Kidney glomerular epithelial cell (primary cell): Measurements from ENCODE around the gene KIAA1755.

Experiments
- DNase-seq: peaks from one replicate; lab custom pipeline; 2025; lab: John Stamatoyannopoulos, UW

Gene KIAA1755, protein sequence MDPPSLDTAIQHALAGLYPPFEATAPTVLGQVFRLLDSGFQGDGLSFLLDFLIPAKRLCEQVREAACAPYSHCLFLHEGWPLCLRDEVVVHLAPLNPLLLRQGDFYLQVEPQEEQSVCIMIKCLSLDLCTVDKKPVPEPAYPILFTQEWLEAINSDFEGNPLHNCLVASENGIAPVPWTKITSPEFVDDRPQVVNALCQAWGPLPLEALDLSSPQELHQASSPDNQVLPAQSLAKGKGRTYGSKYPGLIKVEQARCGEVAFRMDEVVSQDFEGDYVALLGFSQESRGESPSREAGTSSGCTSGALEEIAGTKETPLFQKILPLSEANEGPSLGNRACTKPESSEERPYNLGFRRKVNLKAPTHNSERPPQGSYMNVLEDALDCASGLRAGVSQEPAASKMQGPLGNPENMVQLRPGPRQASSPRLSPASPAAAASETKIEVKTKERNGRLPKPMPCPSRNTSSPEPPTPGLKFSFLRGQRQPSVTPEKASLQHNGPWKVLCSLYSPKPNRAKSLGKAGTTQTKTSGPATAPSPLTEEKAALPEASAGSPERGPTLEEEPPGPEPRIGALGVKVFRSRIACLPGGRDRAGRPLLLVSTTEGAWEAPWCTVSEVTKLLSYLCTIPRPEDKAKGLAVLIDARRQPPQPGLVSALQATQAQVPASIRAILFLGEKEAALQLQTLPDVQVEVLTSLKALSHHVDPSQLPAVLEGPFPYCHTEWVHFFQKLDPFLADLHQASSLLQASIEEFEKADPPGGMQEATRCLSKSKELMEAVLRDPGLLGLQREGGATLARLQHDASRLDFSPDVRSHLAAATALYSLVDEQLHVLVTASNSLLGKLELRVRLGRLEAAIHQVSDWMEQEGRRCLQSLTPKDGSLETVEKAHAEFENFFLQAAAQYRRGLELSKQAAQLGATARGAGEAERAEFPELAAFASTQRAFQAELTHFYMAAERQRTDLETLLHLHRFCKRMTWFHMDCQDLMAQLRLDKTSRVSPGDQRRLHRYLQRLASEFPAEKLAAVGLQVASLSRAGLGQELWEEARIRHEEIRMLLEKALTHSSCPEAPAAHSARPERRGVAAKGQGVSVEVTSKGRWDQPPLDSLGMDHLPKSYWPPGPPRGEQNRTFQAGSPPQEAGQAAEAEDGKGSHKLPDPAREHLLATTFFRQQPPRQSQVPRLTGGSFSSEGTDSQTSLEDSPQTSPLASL

GRCh38 chr20:38260378-38261053 lies at the start of gene KIAA1755:
Gene KIAA1755 (minus strand): TSS chr20:38260735. CDS start chr20:38260500, 235 bp downstream.
- DNase-seq, result no peak

- no peak for DNase-seq
Measured at GRCh38 chr20:38308447-38308846, 47.9 kb upstream of the KIAA1755 start.

DNA sequence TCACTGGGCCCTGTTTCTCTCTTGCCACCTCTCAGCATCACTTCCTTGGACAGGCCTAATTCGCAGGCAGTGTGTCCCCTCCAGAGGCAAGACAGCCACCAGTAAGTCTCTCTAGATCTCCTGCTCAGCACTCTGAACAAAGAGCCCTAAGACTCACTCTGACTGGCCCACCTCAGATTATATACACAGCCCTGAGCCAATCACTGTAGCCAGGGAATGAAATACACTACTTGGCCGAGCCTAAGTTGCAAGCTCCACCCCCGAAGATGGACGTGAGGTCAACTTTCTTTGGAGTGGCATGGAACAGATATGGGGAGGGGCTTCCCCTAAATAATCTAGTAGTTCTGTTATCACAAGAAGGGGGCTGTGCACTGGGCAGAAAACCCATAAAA lies 47.5 kb upstream of the KIAA1755 start:
- no peak for DNase-seq

- no peak for DNase-seq
Measured at GRCh38 chr20:38307371-38308046, 47.0 kb upstream of the KIAA1755 start.

- no peak for DNase-seq
Measured at GRCh38 chr20:38306379-38306778, 45.8 kb upstream of the KIAA1755 start.

- DNase-seq, result no peak
Measured at GRCh38 chr20:38305541-38305940, 45.0 kb upstream of the KIAA1755 start.

- DNase-seq, result no peak
Measured at GRCh38 chr20:38304845-38305447, 44.4 kb upstream of the KIAA1755 start.

DNA sequence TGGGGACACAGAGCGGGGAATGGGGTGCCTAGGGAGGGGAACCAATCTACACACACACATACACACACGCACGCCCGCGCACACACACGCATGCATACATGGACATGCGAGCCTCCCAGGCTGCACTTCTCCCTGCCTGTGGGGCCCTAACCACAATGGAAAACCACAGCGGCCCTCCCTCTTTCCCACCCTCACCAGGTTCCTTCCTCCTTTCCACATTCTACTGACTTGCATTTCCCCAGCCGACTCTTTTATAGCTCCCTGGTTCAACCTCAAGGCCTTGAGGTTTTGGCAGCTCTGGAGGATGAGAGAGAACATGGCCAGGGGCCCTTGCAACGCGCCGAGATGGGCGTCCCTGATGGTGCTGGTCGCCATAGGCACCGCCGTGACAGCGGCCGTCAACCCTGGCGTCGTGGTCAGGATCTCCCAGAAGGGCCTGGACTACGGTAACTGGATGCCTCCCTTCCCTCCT lies 43.4 kb upstream of the KIAA1755 start, which contains the start of gene BPI:
BPI (plus strand) TSS at position 249 of the 472 bp plus-strand sequence; CDS start at position 317, 68 bp downstream.
- DNase-seq, result no peak

DNA sequence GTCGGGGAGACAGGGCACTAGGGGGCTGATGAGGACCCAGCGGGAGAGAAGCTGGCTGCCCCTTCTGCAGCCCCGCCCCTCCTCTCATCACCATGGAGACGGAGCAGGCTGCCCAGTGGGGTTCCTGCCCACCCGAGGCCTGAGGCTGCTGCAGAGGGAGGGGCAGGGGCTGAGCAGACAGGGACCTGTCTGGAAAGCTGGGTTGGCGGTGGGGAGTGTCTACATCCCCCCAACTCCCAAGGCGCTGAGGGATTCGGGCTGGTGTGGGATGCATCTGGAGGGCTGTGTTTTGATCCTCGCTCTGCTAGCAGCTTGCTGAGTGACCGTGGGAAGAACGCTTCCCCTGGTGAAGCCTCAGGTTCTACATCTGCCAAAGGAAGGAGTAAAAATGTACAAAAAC lies 42.3 kb upstream of the KIAA1755 start:
- DNase-seq, result no peak

- DNase-seq, result no peak
Measured at GRCh38 chr20:38301309-38301708, 40.8 kb upstream of the KIAA1755 start.

GRCh38 chr20:38300438-38300837 lies 39.9 kb upstream of the KIAA1755 start:
- DNase-seq, result no peak

DNA sequence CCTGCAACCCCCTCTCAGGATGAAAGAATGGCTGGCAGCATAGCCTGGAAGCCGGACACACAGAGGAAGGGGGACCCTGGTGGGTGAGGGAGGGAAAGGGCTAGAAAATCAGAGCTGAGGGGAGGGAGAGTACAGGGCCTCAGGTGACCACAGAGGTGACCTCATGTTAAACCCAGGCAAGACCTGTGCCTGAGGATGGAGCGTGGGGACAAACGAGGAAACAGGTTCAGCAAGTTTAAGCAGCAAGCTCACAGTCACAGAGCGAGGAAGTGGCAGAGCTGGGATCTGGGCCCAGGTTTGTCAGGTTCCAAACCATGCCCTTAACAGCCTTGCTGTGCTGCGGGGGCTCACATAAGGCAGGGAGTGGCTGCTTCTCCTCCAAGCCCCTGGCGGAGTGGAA lies 39.4 kb upstream of the KIAA1755 start:
- DNase-seq, result no peak

GRCh38 chr20:38298768-38299288 lies 38.3 kb upstream of the KIAA1755 start:
- no peak for DNase-seq

DNA sequence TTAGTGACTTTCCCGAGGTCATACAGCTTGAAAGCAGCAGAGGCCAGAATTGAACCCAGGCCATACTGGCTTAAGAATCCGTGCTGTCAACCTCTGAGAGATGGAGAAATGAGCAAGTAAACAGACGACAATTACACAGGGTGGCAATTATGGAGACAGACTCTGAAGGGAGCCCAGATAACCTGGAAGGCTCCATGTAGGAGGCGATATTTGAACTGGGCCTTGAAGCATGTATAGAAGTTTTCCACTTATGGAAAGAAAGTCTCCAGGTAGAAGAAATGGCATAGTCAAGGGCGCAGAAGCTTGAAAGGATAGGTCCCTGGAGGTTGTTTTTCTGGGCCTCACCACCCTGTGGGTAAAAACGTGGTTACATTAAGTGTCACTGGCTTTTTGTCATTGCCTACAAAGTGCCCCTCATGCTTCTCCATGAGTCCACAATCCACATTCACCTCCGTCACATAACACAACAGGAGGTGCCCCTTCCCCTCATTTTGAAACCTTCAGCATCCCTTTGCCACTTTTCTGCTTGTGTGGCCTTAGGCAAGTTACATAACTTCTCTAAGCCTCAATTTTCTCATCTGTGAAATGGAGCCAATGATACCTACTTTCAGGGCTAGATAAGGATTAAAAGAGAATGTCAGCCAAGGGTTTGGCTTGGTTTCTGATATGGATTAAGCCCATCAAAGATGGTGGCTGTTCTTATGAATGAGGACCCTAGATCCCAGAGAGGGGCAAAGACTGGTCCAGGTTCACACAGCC lies 37.6 kb upstream of the KIAA1755 start:
- DNase-seq, result no peak

GRCh38 chr20:38296433-38296832 lies 35.9 kb upstream of the KIAA1755 start:
- no peak for DNase-seq

GRCh38 chr20:38295811-38296210 lies 35.3 kb upstream of the KIAA1755 start:
- DNase-seq, result no peak

DNA sequence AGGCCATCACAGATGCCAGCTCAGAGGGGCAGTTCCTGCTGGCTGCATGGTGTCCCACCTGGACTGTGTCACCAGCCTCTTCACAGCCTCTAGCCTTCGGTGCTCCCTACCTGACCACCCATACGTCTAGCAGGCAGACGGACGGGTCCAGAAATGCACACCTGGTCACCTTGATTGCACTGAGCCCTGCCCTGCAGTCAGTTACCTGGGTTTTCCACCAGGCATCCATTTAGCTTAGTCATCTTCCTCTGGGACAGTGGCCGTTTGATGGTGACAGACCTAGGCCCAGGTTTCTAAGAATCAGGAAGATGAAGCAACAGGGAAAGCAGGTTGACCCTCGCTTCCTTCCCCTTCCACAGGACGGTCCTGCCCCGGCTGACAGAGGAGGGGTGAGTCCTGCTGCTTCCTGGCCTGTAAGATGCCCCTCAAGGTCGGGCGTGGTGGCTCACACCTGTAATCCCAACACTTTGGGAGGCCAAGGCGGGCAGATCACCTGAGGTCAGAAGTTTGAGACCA lies 33.6 kb upstream of the KIAA1755 start:
- no peak for DNase-seq

DNA sequence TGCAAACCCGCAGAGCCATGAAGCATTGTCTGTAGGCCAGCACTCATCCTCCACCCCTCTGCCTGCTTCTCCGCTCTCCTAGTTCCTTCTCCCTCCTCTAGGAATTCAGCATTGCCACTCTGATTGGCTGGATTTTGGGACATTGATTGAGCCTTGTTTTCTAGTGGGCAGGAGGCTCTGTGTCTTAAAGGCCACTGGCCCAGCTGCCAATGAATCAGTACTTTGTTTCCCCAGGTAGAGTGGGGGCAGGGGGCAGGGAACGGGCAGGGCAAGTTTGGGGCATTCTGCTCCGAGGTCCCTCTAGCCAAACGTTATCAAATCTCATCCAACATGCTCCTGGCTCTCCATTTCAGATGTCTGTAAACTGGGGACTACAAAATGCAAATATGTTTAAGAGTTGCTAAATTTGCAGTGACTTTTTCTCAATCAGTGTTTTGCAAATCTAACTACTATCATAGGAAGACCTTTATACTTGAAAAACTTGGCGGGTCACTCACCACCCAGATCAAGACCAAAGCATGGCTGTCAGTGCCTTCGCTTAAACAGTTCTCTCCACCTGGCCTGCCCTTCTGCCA lies 33.0 kb upstream of the KIAA1755 start:
- no peak for DNase-seq

GRCh38 chr20:38291966-38292365 lies 31.4 kb upstream of the KIAA1755 start:
- no peak for DNase-seq
